Vagina (tissue), 2 donors: ENCODE results near the gene XAGE5. TPM values are rescaled to one million over a fixed set of nuclear protein-coding genes. Genes with fewer than 3 reads are reported as not detected.
"Not testable (repeated sequence)": the region's sequence is repeated elsewhere in the genome, so short reads cannot be mapped to it uniquely, and the experiment has no call there.

Source experiments
- DNase-seq, 2 donors: peaks; one replicate each; pipeline ENCODE4 v3.0.0-alpha.2; 2017; ENCODE audit errors: extremely low spot score in 2 of 2
- H3K27ac ChIP-seq: fragments of 200-600 bp; sonication (generic); one replicate; pipeline ENCODE4 v1.5.1; 2019
- H3K27me3 ChIP-seq: fragments of 200-600 bp; sonication (generic); one replicate; pipeline ENCODE4 v1.5.1; 2019
- H3K36me3 ChIP-seq, 2 donors: fragments of 200-600 bp; sonication (generic); one replicate each; pipeline ENCODE4 v1.5.1; 2017 to 2019
- H3K4me1 ChIP-seq: fragments of 200-600 bp; sonication (generic); one replicate; pipeline ENCODE4 v1.5.1; 2019
- H3K4me3 ChIP-seq, 2 donors: fragments of 200-600 bp; sonication (generic); 1 replicate in 1 of 2; 2 replicates in 1 of 2; pipeline ENCODE4 v1.5.1; 2016 to 2019
- H3K9me3 ChIP-seq: fragments of 200-600 bp; sonication (generic); one replicate; pipeline ENCODE4 v1.5.1; 2019
- POLR2A ChIP-seq, 2 donors: fragments of 450-650 bp; IDR thresholded peaks; one replicate each; pipeline ENCODE4 v1.6.1; 2017; ENCODE audit warnings: antibody characterized with exemption in 2 of 2, mild to moderate bottlenecking in 2 of 2, moderate library complexity in 2 of 2
- POLR2AphosphoS5 ChIP-seq, 2 donors: sonication (generic); formaldehyde crosslinking; IDR thresholded peaks; one replicate each; pipeline ENCODE4 v1.9.0; 2017; ENCODE audit warnings: antibody characterized with exemption in 2 of 2, mild to moderate bottlenecking in 2 of 2, low read depth in 1 of 2; ENCODE audit not compliant: insufficient read depth in 1 of 2
- intact Hi-C: fragments of 100-400 bp; cut with DNase I; formaldehyde crosslinking; loops from one replicate; pipeline ENCODE4 v1.15.1; 2023
- total RNA-seq: library from RNA; depleted of rRNA; stranded (reverse); fragments of >200 nt; gene quantifications from one replicate; pipeline ENCODE4 v1.2.3, GENCODE V29; 2016
- TF ChIP-seq, protein P1 (sequence below), 3 experiments: fragments of 450-650 bp in 2 of 3; fragments of 200-600 bp in 1 of 3; sonication (generic) in 1 of 3; IDR thresholded peaks; one replicate each; pipeline ENCODE4 v1.5.1; 2017 to 2019; ENCODE audit warnings: antibody characterized with exemption in 3 of 3, mild to moderate bottlenecking in 2 of 3, moderate library complexity in 2 of 3

Gene XAGE5, protein sequence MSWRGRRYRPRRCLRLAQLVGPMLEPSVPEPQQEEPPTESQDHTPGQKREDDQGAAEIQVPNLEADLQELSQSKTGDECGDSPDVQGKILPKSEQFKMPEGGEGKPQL
- total RNA-seq, result not detected

DNA sequence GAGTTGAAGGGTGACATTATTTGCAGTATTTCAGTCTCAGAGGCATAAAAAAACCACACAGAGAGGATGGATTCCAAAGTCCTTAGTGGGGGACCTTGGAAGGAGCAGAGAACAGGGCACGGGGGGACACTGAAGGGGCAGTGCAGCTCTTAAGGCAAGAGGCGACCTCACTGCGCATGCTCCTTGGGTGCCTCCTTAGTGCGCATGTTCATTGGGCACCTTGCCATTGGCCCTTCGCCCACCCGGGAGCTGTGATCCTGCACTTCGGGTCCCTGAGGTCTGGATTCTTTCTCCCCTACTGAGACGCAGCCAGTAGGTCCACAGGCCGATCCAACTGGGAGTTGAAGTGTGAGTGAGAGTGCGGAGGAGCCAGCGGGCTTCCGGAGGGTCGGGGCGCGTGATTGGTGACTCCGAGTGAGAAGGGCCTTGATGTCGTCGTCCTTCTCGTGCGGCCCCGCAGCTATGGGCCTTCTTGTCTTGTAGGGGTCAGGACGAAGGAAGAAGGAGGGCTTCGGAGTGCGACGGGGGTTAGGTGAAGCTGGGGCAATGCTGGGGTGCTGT, at the start of gene XAGE5:
XAGE5 (plus strand) TSS at position 223 of the 561 bp plus-strand sequence. CDS start 1,280 bp downstream, outside the sequence.
- no peaks in the 10 kb centered on the region for H3K9me3 ChIP-seq
- intact Hi-C loops, result no loop called here
- no peak within 1 kb of the TSS for H3K4me3 ChIP-seq
- H3K27me3 ChIP-seq, result no peaks in the 10 kb centered on the region
- no peak within 1 kb of the TSS for H3K27ac ChIP-seq
- TF ChIP-seq POLR2A (IDR thresholded peaks at IDR 0.05) (no peak), POLR2AphosphoS5 (IDR thresholded peaks at IDR 0.05; ENCODE audit: insufficient read depth in 1 of 2, low read depth in 1 of 2) (no peak)
- TF ChIP-seq, protein P1, sequence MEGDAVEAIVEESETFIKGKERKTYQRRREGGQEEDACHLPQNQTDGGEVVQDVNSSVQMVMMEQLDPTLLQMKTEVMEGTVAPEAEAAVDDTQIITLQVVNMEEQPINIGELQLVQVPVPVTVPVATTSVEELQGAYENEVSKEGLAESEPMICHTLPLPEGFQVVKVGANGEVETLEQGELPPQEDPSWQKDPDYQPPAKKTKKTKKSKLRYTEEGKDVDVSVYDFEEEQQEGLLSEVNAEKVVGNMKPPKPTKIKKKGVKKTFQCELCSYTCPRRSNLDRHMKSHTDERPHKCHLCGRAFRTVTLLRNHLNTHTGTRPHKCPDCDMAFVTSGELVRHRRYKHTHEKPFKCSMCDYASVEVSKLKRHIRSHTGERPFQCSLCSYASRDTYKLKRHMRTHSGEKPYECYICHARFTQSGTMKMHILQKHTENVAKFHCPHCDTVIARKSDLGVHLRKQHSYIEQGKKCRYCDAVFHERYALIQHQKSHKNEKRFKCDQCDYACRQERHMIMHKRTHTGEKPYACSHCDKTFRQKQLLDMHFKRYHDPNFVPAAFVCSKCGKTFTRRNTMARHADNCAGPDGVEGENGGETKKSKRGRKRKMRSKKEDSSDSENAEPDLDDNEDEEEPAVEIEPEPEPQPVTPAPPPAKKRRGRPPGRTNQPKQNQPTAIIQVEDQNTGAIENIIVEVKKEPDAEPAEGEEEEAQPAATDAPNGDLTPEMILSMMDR (IDR thresholded peaks at IDR 0.05), result no peak
- H3K4me1 ChIP-seq, result no peaks in the 10 kb centered on the region
- no peak for DNase-seq
- H3K36me3 ChIP-seq, result no peaks in the 10 kb centered on the region

DNA sequence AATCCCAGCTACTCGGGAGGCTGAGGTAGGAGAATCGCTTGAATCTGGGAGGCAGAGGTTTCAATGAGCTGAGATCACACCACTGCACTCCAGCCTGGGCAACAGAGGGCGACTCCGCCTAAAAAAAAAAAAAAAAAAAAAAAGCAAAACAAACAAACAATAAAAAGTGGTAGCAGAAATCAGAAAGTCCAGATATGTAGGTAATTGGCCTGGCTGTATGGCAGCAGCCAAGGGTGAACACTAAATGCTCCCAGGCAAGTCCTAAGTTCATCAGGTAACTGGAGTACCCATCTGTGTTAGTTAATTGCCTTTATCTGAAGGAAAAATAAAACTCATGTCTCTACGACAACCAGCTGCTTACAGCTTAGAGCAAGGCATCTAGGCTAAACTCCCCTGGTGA, 45.1 kb upstream of the XAGE5 start:
- H3K36me3 ChIP-seq, H3K9me3 ChIP-seq, H3K27ac ChIP-seq, H3K4me1 ChIP-seq, intact Hi-C loops, H3K27me3 ChIP-seq, H3K4me3 ChIP-seq, DNase-seq: not testable (repeated sequence)

DNA sequence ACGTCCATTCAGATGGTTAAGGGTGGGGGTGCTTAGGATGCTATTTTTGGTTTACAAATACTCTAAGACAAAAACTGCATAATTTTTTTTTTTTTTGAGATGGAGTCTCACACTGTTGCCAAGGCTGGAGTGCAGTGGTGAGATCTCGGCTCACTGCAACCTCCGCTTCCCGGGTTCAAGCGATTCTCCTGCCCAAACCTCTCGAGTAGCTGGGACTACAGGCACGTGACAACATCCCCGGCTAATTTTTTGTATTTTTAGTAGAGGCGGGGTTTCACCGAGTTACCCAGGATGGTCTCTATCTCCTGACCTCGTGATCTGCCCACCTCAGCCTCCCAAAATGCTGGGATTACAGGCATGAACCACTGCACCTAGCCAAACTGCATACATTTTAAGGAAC, 37.6 kb upstream of the XAGE5 start:
- H3K4me1 ChIP-seq, H3K27me3 ChIP-seq, DNase-seq, H3K4me3 ChIP-seq, H3K9me3 ChIP-seq, H3K36me3 ChIP-seq, intact Hi-C loops, H3K27ac ChIP-seq: not testable (repeated sequence)

DNA sequence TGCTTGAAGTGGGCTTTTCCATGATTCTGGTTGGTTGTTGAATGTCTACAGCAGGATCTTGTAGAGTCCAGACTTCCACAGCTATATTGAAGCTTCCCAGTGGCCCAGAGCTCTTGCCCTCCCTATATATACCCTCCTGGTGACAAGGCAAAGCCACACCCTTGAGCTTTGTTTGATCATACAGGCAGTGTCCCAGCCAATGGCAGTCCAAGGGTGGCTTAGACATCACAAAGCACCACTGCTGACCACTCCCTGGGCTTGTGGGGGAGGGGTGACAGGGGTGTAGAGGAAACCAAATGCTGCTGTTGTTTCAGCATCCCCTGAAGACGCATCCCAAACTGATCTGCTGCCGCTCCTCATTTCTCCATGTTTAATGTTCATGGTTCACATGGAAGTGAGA, 13.8 kb upstream of the XAGE5 start, which contains the start of gene SPANXN5:
SPANXN5 (minus strand) TSS at position 101 of the 400 bp plus-strand sequence; CDS start at position 22, 79 bp downstream.
- DNase-seq, H3K4me3 ChIP-seq, H3K9me3 ChIP-seq, H3K36me3 ChIP-seq, intact Hi-C loops, H3K27me3 ChIP-seq, H3K27ac ChIP-seq, H3K4me1 ChIP-seq: not testable (repeated sequence)

DNA sequence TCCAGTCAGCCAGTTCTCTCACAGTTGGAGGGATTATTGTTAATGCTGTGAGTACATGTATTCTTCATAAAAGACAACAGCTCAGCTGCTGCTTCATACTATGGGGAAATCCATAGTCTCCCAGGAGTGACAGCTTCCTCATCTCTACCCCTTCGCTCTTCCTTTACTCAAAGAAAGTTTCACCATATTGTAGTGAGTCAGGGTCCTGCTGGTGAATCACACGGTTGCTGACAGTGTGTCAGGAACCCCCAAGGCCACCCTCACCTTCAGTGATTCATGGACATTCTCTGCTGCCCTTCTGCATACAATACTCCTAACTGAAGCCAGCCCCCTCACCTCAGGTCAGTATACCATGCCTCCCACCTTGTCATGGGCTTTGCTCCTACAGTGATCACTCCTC, 6.2 kb upstream of the XAGE5 start:
- H3K4me1 ChIP-seq, intact Hi-C loops, H3K27ac ChIP-seq, H3K27me3 ChIP-seq, H3K9me3 ChIP-seq, H3K36me3 ChIP-seq, DNase-seq, H3K4me3 ChIP-seq: not testable (repeated sequence)

DNA sequence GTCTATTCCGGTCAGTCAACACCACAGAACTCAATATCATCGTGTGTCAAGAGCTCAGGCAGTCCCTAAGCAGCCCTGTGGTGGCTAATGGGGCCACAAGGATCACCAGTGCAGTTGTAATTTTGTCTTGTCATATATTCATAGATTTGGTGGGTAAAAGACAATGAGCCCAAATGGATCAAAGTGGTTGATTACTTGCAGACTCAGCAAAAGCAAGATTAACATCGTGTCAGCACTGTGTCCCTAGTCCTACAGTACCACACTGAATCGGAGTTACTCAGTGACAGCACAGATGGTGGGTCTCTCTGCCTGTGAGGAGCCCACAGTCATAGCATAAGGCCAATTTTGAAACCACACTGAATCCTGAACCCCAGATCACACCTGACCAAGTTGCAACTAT, 8.7 kb downstream of the XAGE5 start:
- no peak for DNase-seq
- Histone ChIP-seq H3K27ac (no peak overlapping the region), H3K27me3 (no peaks in the 10 kb centered on the region), H3K4me1 (no peaks in the 10 kb centered on the region), H3K36me3 (no peaks in the 10 kb centered on the region), H3K9me3 (no peaks in the 10 kb centered on the region), H3K4me3 (no peak overlapping the region)
- intact Hi-C loops, result no loop called here
- no peak for TF ChIP-seq POLR2AphosphoS5 (IDR thresholded peaks at IDR 0.05; ENCODE audit: insufficient read depth in 1 of 2, low read depth in 1 of 2)
- no peak for TF ChIP-seq POLR2A (IDR thresholded peaks at IDR 0.05)
- TF ChIP-seq, protein P1 (IDR thresholded peaks at IDR 0.05), result no peak

DNA sequence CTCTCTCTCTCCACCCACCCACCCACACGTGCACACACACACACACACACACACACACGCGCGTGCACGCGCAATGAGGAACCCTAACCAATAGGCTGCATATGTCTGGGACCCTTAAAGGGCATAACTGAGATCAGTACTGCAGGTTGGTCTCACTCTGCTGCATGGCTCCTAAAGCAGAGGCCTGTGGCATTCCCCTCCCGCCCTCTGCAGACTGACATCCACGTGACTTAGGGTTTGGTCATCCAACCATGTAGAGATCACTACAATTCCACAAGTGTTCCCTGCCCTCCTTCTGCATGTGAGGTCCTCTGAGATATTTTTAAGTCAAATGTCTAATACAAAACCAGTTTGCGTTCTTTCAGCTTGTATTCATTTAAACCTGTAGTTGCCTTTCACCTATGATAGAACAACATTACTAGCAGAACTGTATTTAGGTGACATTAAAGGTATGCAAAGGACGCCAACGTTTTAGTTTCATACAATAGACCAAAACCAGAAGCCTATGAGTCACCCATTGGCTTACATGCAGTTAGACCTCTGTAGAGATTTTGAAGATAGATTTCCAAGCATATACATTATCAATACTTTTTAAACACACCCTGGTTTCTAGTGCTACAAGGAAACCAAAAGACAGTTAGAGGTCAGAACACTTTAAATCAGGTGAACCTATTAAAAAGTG, 10.1 kb downstream of the XAGE5 start:
- Histone ChIP-seq H3K27ac (no peak overlapping the region), H3K4me1 (no peaks in the 10 kb centered on the region), H3K36me3 (no peaks in the 10 kb centered on the region), H3K9me3 (no peaks in the 10 kb centered on the region), H3K4me3 (no peak overlapping the region), H3K27me3 (no peaks in the 10 kb centered on the region)
- TF ChIP-seq, protein P1 (IDR thresholded peaks at IDR 0.05), result no peak
- TF ChIP-seq POLR2A (IDR thresholded peaks at IDR 0.05) (no peak), POLR2AphosphoS5 (IDR thresholded peaks at IDR 0.05; ENCODE audit: insufficient read depth in 1 of 2, low read depth in 1 of 2) (no peak)
- intact Hi-C loops, result no loop called here
- no peak for DNase-seq
